H1 (cell line): ENCODE measurements around the gene FMC1. TPM values are rescaled to one million over a fixed set of nuclear protein-coding genes. Genes with fewer than 3 reads are reported as not detected.

Experiments
- polyA plus RNA-seq, 7 experiments: library from polyadenylated mRNA; depleted of rRNA in 3 of 7; stranded (reverse) in 5 of 7; unstranded in 2 of 7; fragments of >200 nt in 5 of 7; fragments of 200-250 nt in 2 of 7; gene quantifications; 1 replicate in 5 of 7; 2 replicates in 1 of 7; 4 replicates in 1 of 7; pipeline versions ENCODE4 v1.2.1 to v1.2.3, GENCODE V29; 2011 to 2013; ENCODE audit warnings: missing spikeins in 2 of 7, mixed read lengths in 2 of 7
- total RNA-seq: library from RNA; stranded (reverse); fragmentation: NEBNext Ultra II Directional; extraction: Animal tissue kit (Norgen Biotek cat#: 25700); gene quantifications from 2 replicates; pipeline ENCODE4 v1.2.1, GENCODE V29; 2021
- TF ChIP-seq, protein P1 (sequence below): fragments of 300-600 bp; sonication (generic); IDR thresholded peaks from 2 replicates; pipeline ENCODE4 v1.7.1; 2012; ENCODE audit warnings: low read length, moderate library complexity, mild to moderate bottlenecking, inconsistent platforms; ENCODE audit not compliant: insufficient replicate concordance

FMC1 gene
- total and polyA plus RNA-seq, 2 of the 8 experiments (the other 6 are each of a cell fraction or from before 2014, with no cell fraction given): 15.8 to 28.4 TPM

DNA sequence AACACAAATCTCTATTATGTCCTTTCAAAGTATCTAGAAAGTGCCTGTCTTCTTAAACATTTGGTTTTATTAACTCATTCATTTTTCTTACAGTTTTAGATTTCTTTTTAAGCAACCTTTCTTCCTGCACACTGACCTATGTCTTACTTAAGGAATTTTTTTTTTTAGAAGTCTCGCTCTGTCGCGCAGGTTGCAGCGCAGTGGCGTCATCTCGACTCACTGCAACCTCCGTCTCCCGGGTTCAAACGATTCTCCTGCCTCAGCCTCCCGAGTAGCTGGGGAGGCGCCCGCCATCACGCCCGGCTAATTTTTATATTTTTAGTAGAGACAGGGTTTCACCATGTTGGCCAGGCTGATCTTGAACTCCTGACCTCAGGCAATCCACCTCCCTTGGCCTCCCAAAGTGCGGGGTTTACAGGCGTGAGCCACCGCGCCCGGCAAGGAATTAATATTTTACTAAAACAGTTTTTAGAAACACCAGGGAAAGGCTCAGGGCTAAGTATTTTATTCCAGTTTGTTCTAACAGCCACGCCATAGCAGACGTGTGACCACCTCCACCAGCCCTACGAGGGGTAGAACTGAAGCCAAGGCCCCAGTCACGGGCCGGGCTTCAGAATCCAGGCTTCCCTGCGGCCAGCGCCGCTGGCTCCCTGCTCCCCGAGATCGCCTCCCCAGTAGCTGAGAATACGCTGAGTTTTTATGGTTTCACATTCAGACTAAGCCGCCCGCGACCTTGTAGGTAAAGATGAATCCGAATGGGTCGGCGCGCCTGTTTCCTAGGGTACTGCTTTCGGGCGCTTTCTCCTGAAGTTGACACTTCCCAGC, 17.6 kb downstream of the FMC1 start (continued):
- TF ChIP-seq, protein P1, sequence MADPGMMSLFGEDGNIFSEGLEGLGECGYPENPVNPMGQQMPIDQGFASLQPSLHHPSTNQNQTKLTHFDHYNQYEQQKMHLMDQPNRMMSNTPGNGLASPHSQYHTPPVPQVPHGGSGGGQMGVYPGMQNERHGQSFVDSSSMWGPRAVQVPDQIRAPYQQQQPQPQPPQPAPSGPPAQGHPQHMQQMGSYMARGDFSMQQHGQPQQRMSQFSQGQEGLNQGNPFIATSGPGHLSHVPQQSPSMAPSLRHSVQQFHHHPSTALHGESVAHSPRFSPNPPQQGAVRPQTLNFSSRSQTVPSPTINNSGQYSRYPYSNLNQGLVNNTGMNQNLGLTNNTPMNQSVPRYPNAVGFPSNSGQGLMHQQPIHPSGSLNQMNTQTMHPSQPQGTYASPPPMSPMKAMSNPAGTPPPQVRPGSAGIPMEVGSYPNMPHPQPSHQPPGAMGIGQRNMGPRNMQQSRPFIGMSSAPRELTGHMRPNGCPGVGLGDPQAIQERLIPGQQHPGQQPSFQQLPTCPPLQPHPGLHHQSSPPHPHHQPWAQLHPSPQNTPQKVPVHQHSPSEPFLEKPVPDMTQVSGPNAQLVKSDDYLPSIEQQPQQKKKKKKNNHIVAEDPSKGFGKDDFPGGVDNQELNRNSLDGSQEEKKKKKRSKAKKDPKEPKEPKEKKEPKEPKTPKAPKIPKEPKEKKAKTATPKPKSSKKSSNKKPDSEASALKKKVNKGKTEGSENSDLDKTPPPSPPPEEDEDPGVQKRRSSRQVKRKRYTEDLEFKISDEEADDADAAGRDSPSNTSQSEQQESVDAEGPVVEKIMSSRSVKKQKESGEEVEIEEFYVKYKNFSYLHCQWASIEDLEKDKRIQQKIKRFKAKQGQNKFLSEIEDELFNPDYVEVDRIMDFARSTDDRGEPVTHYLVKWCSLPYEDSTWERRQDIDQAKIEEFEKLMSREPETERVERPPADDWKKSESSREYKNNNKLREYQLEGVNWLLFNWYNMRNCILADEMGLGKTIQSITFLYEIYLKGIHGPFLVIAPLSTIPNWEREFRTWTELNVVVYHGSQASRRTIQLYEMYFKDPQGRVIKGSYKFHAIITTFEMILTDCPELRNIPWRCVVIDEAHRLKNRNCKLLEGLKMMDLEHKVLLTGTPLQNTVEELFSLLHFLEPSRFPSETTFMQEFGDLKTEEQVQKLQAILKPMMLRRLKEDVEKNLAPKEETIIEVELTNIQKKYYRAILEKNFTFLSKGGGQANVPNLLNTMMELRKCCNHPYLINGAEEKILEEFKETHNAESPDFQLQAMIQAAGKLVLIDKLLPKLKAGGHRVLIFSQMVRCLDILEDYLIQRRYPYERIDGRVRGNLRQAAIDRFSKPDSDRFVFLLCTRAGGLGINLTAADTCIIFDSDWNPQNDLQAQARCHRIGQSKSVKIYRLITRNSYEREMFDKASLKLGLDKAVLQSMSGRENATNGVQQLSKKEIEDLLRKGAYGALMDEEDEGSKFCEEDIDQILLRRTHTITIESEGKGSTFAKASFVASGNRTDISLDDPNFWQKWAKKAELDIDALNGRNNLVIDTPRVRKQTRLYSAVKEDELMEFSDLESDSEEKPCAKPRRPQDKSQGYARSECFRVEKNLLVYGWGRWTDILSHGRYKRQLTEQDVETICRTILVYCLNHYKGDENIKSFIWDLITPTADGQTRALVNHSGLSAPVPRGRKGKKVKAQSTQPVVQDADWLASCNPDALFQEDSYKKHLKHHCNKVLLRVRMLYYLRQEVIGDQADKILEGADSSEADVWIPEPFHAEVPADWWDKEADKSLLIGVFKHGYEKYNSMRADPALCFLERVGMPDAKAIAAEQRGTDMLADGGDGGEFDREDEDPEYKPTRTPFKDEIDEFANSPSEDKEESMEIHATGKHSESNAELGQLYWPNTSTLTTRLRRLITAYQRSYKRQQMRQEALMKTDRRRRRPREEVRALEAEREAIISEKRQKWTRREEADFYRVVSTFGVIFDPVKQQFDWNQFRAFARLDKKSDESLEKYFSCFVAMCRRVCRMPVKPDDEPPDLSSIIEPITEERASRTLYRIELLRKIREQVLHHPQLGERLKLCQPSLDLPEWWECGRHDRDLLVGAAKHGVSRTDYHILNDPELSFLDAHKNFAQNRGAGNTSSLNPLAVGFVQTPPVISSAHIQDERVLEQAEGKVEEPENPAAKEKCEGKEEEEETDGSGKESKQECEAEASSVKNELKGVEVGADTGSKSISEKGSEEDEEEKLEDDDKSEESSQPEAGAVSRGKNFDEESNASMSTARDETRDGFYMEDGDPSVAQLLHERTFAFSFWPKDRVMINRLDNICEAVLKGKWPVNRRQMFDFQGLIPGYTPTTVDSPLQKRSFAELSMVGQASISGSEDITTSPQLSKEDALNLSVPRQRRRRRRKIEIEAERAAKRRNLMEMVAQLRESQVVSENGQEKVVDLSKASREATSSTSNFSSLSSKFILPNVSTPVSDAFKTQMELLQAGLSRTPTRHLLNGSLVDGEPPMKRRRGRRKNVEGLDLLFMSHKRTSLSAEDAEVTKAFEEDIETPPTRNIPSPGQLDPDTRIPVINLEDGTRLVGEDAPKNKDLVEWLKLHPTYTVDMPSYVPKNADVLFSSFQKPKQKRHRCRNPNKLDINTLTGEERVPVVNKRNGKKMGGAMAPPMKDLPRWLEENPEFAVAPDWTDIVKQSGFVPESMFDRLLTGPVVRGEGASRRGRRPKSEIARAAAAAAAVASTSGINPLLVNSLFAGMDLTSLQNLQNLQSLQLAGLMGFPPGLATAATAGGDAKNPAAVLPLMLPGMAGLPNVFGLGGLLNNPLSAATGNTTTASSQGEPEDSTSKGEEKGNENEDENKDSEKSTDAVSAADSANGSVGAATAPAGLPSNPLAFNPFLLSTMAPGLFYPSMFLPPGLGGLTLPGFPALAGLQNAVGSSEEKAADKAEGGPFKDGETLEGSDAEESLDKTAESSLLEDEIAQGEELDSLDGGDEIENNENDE: no peak
- TF ChIP-seq, all 59 proteins: peak for 3
